NAMALWA (cell line): ENCODE results near the gene PRMT2.

Experiments
- DNase-seq: peaks from one replicate; pipeline ENCODE4 v3.0.0-alpha.2; 2015; ENCODE audit warnings: low spot score

Gene PRMT2

GRCh38 chr21:46635324-46636180, at the start of gene PRMT2:
PRMT2 (plus strand) TSS chr21:46635674; CDS start chr21:46636952, 1,278 bp downstream.
- DNase-seq: peak; percentile 97

GRCh38 chr21:46594276-46594675, 41.2 kb upstream of the PRMT2 start:
- peak; percentile 13 for DNase-seq

GRCh38 chr21:46596201-46596600, 39.3 kb upstream of the PRMT2 start:
- no peak for DNase-seq

GRCh38 chr21:46597031-46597430, 38.4 kb upstream of the PRMT2 start:
- no peak for DNase-seq

GRCh38 chr21:46597896-46598343, 37.6 kb upstream of the PRMT2 start:
- no peak for DNase-seq

- no peak for DNase-seq
These were observed 36.6 kb upstream of the PRMT2 start for GRCh38 chr21:46598581-46599572.

GRCh38 chr21:46600305-46600704, 35.2 kb upstream of the PRMT2 start:
- no peak for DNase-seq

- no peak for DNase-seq
These were observed 34.5 kb upstream of the PRMT2 start for GRCh38 chr21:46600978-46601377.

- DNase-seq: no peak
These were observed 32.2 kb upstream of the PRMT2 start for GRCh38 chr21:46603228-46603627.

- DNase-seq: no peak
These were observed 31.0 kb upstream of the PRMT2 start for GRCh38 chr21:46604329-46604974.

GRCh38 chr21:46604975-46605766, 30.3 kb upstream of the PRMT2 start, which contains the start of gene S100B:
S100B (minus strand) TSS chr21:46605082; CDS start chr21:46602415, 2,667 bp downstream.
- no peak for DNase-seq

- DNase-seq: no peak
These were observed 29.6 kb upstream of the PRMT2 start for GRCh38 chr21:46605767-46606426.

GRCh38 chr21:46606427-46606813, 29.1 kb upstream of the PRMT2 start:
- DNase-seq: no peak

- no peak for DNase-seq
These were observed 27.8 kb upstream of the PRMT2 start for GRCh38 chr21:46607636-46608035.

- no peak for DNase-seq
These were observed 26.8 kb upstream of the PRMT2 start for GRCh38 chr21:46608672-46609111.

- no peak for DNase-seq
These were observed 25.3 kb upstream of the PRMT2 start for GRCh38 chr21:46610018-46610701.

GRCh38 chr21:46613391-46613790, 22.1 kb upstream of the PRMT2 start:
- no peak for DNase-seq

- DNase-seq: no peak
These were observed 19.4 kb upstream of the PRMT2 start for GRCh38 chr21:46616050-46616449.

- DNase-seq: no peak
These were observed 18.8 kb upstream of the PRMT2 start for GRCh38 chr21:46616656-46617055.
